Activated T-cell treated with anti-CD3 and anti-CD28 coated beads for 48 hours (primary cell): Measurements from ENCODE around the gene TOP3B.

ENCODE experiments used
- DNase-seq: peaks from one replicate; pipeline ENCODE4 v3.0.0-alpha.2; 2020; ENCODE audit warnings: low read depth

Gene TOP3B

GRCh38 chr22:21981874-21982273, 713 bp downstream of the TOP3B start:
- no peak for DNase-seq

GRCh38 chr22:21980547-21980946, 2.0 kb downstream of the TOP3B start:
- no peak for DNase-seq

DNA sequence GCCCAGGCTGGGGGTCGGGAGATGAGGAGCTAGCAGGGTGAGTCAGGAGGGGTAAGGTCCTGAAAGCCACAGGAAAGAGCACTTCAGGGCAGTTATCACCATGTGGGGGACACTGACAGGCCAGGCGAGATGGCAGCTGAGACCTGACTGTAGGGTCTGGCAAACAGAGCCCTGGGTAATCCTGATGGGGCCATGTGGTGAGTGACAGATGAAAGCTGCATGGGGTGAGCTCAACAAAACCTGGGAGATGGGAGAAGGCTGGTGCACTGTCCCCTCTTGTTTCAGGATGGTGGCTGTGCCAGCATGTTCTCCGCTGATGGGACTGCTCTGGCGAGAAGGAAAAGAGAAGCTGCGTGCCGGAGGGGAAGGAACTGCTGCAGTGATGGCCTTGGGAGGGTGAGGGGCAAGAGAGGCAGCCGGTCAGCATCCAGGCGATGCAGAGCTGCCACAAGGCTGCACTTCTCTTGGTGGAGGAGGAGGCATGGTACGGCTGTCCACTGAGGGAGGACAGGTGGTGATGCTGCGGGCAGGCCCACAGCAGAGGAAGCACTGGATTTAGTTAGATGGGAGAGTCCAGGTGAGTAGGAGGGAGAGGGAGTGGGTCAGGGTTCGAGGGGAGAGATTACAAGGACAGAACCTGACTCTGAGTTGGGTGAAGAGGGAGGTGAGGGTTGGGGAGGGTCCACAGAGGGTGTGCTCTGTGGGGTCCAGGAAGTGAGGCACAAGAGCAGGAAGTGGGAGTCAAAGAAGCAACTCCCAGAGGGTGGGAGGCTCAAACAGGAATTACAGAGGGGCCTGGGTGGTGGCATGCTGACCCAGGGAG, 3.8 kb downstream of the TOP3B start:
- DNase-seq: no peak

- no peak for DNase-seq
These were observed 4.8 kb downstream of the TOP3B start for GRCh38 chr22:21977814-21978213.

DNA sequence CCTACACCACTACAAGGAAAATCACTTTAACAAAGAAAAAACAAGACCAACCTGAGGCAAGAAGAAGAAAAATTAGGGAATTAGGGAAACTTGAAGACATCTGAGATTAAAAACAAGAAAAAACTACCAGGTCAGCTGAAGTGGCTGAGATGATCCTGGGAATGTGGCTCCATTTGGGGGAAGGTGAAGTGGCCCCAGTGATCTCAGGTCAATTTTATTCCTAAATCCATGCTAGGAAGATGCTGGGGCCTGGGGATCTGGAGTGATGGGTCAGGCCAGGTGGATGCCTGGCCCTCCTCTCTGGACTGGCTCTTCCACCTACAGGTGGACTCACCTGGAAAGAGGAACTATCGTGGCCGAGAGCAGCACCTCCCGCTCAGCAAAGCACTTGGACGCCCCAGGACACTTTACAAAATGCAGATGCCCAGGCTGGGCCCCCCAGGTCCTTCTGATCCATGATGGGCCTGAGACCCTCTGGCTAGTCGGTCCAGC, 6.7 kb downstream of the TOP3B start:
- no peak for DNase-seq

DNA sequence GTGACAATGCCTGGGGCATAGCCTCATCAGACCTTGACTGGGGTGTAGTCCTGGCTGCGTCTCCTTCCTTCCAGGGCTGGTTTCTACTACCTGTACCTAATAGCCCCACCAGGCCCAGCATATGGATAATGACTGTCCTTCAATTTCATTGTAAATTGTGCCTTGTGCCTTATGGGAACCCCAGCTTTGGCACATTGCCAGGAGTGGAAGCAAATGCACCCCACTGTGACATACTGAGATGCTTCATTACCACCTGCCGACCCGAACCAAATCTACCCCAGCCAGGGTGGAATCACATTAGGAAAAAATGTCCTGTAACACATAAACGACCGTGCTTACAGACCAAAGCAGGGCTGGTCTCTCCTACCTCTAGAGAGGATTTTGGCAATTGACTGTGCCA, 7.3 kb downstream of the TOP3B start:
- DNase-seq: no peak

DNA sequence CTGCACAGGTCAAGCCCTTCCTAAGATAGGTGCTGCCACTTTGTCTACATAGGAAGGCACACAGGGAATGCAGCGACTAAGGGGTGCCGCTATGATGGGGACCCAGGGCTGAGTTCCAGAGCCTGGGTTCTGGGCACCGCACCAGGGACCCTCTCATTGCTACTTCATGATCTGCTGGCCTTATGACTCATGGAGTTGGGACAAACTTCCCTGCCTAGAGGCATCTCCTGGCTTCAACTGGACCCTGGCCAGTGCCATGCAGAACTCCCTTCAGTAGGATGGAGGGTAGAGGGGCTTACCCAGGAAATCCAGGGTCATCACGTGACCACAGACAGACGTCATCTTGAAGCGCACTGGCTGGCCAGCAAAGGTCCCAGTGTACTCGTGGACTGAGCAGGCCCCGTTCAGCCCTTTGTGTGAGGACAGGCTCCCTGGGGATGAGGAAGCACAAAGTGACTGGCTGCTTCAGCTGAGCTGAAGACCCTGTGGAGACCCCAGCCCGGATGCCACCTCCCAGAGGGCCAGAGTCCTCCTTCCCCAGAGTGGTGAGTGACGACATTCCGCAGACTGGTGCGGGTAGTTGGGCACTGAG, 8.4 kb downstream of the TOP3B start:
- DNase-seq: no peak

GRCh38 chr22:21972806-21973205, 9.8 kb downstream of the TOP3B start:
- DNase-seq: no peak

DNA sequence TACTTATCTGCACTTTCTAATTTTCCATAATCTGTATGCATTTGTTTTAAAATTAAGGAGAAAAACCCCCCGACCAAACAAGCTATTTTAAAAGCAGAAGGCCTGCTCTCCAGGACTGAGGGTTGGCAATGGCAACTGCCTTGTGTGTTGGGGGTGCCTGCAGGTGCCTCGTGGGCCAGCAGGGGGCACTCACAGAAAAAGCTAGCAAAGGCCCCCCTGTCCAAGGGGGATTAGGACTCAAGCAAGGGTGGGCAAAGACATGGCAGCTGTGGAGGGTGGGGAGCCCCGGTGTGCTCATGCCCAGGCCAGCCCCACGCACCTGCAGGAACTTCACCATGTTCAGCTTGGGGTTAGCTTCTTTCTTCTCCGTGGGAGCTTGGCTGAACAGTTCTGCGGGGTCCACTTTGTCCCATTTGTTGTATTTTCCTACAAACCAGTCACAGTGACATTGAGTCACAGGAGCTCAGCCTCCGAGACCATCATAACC, 10.3 kb downstream of the TOP3B start:
- DNase-seq: peak; percentile 51

DNA sequence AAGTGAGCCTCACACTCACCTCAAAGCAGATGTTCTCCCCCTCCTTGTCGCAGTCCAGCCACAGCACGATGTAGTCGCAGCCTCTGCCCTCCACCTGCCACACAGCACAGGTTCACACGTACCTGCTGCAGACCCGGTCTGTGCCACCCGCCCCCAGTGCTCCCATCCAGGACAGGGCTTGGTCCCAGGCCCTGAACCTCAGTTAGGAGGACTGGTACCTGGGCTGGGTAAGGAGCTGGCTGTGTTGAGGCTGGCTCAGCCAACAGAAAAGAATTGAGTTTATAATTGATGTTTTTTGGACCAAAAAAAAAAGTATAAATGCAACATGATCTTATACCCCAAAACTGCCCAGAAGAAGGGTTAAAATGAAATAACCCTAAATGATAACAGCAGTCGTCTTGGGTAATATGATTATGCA, 10.7 kb downstream of the TOP3B start:
- no peak for DNase-seq

GRCh38 chr22:21970800-21971617, 11.6 kb downstream of the TOP3B start:
- DNase-seq: no peak

- DNase-seq: no peak
These were observed 12.4 kb downstream of the TOP3B start for GRCh38 chr22:21970037-21970799.

- no peak for DNase-seq
These were observed 14.0 kb downstream of the TOP3B start for GRCh38 chr22:21968452-21969129.

DNA sequence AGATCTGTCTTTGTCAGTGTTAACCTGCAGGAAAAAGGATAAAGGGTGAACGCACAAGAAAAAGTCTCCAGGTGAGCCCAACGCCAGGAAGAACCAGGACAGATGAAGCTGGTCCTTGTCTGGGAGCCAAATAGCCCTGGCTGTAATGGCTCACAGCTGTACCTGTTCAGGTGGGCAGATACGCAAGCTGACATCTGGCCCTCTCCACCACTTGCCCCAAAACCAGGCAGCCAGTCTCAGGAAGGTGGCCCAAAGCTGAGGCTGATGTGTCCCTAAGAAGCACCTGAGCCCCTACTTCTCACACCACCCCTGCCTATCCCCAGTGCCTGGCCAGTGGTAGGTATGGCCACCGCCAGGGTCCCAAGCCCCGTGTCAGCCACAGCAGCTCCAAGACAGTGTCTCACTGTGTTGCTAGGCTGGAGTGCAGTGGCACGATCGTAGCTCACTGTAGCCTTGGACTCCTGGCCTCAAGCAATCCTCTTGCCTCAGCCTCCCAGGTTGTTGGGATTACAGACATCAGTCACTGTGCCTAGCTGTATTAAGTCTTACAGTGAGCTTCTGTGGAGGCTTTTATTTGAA, 14.8 kb downstream of the TOP3B start:
- DNase-seq: no peak

DNA sequence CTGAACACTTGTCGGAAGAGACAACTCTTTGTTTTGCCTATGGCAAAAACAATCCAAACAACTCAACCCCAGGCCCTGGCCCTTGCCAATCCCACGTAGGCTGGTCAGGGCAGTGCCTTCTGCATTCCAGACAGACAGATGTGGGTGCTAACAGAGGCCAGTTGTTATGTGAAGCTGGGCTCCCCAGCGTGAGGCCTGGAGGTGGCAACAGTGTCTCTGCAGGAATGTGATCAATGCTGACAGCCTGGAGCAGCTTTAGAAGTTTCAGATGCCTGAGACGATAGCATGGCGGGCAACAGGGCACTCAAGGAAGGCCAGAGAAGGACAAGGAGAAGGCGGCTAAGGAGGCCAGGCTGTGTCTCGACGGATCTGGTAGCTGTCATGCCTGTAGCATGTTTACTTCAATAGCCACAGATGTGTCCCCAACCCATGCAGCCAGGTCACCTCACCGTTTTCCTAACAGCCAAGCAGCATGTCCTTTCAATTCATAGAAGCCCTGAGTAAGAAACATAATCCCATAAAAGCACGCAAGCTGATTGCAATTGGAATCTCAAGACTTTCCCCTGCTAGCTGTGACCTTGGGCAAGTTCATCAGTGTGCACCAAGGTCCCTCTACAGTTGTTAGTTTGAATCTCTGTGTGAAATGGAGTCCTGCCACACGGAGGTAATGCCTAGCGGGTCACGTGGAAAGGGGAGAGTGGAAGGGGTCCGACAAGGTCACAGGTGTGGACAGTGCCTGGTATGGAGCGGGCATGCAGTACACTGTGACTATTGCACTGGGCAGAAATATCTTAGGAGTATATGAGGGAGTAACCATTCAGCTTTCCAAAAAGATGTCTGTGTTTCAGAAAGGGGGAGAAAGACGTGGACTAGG, 15.7 kb downstream of the TOP3B start:
- no peak for DNase-seq

GRCh38 chr22:21965762-21966288, 16.8 kb downstream of the TOP3B start:
- no peak for DNase-seq

DNA sequence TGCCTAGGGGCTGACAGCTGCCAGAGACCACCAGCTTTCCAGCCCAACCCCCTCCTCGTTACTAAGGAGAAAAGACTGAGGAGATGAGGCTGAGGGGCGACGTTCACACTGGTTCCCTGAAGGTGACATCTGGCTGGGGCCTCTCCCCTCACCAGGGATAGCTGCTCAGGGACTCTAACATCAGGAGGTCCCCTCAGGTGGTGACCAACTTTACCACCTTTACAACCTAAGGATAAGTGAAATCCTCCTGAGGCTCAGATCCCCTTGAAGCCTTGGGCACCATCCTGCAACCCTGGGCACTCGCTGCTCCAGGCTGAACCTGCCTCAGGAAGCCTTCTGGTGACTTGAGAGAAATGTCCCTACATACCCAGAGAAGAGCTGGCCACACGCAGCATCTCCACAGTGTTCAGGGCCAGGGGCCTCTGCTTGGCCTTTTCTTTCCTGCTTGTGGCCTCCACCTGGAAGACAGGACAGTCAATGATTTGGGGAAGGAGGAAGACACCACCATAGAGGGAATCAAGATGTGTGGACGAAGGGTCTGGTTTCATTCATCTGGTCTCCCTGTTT, 17.6 kb downstream of the TOP3B start:
- DNase-seq: no peak

DNA sequence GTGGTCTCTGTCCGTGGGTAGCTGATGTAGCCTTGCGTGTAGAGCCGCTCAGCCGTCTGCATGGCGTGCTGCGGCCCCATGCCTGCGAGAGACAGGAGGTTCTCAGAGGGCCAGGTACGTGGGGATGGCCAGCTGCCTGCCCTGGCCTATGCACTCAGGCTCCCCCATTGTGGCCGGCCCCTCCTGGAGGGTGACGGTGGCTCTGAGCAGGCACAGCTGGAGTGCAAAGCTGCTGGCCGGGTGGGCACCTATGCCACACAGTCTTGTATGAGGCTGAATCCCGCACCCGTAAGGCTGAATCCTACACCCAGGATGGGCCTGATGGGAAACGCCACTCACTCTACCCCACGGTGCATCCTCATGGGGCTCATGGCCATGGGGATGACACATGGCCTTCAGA, 18.4 kb downstream of the TOP3B start:
- no peak for DNase-seq

DNA sequence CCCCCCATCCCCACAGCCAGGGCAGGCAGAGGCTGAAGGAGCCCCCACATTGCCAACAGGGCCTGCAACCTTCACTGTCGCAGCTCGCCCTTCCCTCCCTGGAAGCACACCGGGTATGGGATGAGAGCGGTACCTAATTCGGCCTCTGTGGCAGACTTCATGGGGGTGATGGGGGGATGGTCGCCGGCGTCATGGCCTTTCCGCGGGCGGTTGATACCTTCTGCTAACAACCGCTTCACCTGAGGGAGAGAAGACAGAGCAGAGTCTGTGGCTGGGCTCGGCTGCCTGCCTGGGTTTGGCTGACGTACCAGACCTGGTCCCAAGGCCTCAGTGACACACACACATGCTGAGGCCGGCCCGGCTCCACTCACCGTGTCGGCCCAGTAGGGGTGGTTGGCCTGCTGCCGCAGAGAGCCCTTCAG, 18.8 kb downstream of the TOP3B start:
- no peak for DNase-seq
